Activated CD8-positive, alpha-beta memory T cell treated with anti-CD3 and anti-CD28 coated beads, Interleukin-2, amount 10 ng/mL, durations not matched to agents 7 days and 5 days (primary cell): ENCODE measurements around the gene FPGS. TPM values are rescaled to one million over a fixed set of nuclear protein-coding genes. Genes with fewer than 3 reads are reported as not detected.

Source experiments
- ATAC-seq: fragments of 150-1000 bp; cut with Tn5 transposase; one replicate; pipeline ENCODE4 v1.10.0; 2021; ENCODE audit warnings: moderate library complexity
- CTCF ChIA-PET: fragments of 350-600 bp; sonication (Branson Sonifier 250); formaldehyde crosslinking; loops from one replicate; lab custom pipeline; 2021; ENCODE audit warnings: antibody characterized with exemption; lab: Charles Lee
- DNase-seq: peaks from one replicate; pipeline ENCODE4 v3.0.0-alpha.2; 2020
- H3K27ac Mint-ChIP-seq: one replicate; pipeline ENCODE4 v1.8.0; 2021; ENCODE audit warnings: mild to moderate bottlenecking, mixed read lengths
- H3K27me3 Mint-ChIP-seq: one replicate; pipeline ENCODE4 v1.8.0; 2021; ENCODE audit warnings: mixed read lengths
- H3K36me3 Mint-ChIP-seq: one replicate; pipeline ENCODE4 v1.8.0; 2021; ENCODE audit warnings: mild to moderate bottlenecking, mixed read lengths
- H3K4me1 Mint-ChIP-seq: one replicate; pipeline ENCODE4 v1.8.0; 2021; ENCODE audit warnings: mixed read lengths
- H3K4me3 Mint-ChIP-seq: one replicate; pipeline ENCODE4 v1.8.0; 2021; ENCODE audit warnings: mild to moderate bottlenecking, moderate library complexity, mixed read lengths
- H3K9me3 Mint-ChIP-seq: one replicate; pipeline ENCODE4 v1.8.0; 2022; ENCODE audit warnings: low read depth, mixed read lengths
- microRNA-seq: library from miRNA; unstranded; fragments of <30 nt; microRNA quantifications from one replicate; pipeline ENCODE4 v1.2.0, GENCODE V29; 2022
- total RNA-seq, 2 experiments: library from RNA; stranded (reverse); gene quantifications; one replicate each; pipeline ENCODE4 v1.2.3, GENCODE V29; 2021

The FPGS gene
- total RNA-seq, 2 experiments from 2014 or later = 109 to 117 TPM

- CTCF ChIA-PET = interaction anchor here (0.6 to 5.4 kb wide), 5 partner anchors 9 to 69 kb away, joined by 4 to 42 read pairs (median 7); no protein-coding TSS in a partner anchor
- Mint-ChIP-seq H3K4me3 (no peak overlapping the region), H3K27me3 (no peaks in the 10 kb centered on the region), H3K27ac (no peak overlapping the region), H3K36me3 (peaks cover 2% of the 10 kb centered on the region), H3K9me3 (no peaks in the 10 kb centered on the region), H3K4me1 (peaks cover 30% of the 10 kb centered on the region)
- DNase-seq = no peak
- ATAC-seq = no peak
Observed at GRCh38 chr9:127856094-127856728, 53.5 kb downstream of the FPGS start.

- CTCF ChIA-PET = interaction anchor here (1.7 to 5.4 kb wide), 2 partner anchors 9 to 14 kb away, joined by 7 to 42 read pairs; no protein-coding TSS in a partner anchor
- no peaks in the 10 kb centered on the region for H3K9me3 Mint-ChIP-seq
- no peak for ATAC-seq
- H3K27me3 Mint-ChIP-seq = no peaks in the 10 kb centered on the region
- no peak for DNase-seq
- no peak overlapping the region for H3K27ac Mint-ChIP-seq
- peaks cover 2% of the 10 kb centered on the region for H3K36me3 Mint-ChIP-seq
- H3K4me3 Mint-ChIP-seq = no peak overlapping the region
- H3K4me1 Mint-ChIP-seq = peaks cover 33% of the 10 kb centered on the region
Observed at GRCh38 chr9:127856729-127857116, 54.0 kb downstream of the FPGS start.

GRCh38 chr9:127857278-127857677 is 54.6 kb downstream of the FPGS start:
- peaks cover 33% of the 10 kb centered on the region for H3K4me1 Mint-ChIP-seq
- DNase-seq (no peak), ATAC-seq (no peak)
- no peaks in the 10 kb centered on the region for H3K9me3 Mint-ChIP-seq
- H3K4me3 Mint-ChIP-seq = no peak overlapping the region
- H3K36me3 Mint-ChIP-seq = no peaks in the 10 kb centered on the region
- no peak overlapping the region for H3K27ac Mint-ChIP-seq
- CTCF ChIA-PET = interaction anchor here (5.4 kb wide), 1 partner anchor 13 kb away, joined by 42 read pairs; no protein-coding TSS in a partner anchor
- no peaks in the 10 kb centered on the region for H3K27me3 Mint-ChIP-seq

GRCh38 chr9:127858041-127858512 is 55.4 kb downstream of the FPGS start:
- no peak overlapping the region for H3K4me3 Mint-ChIP-seq
- H3K4me1 Mint-ChIP-seq = peaks cover 34% of the 10 kb centered on the region
- CTCF ChIA-PET = interaction anchor here (5.4 kb wide), 1 partner anchor 12 kb away, joined by 42 read pairs; no protein-coding TSS in a partner anchor
- peak overlapping the region; percentile 54 for H3K27ac Mint-ChIP-seq
- DNase-seq (no peak), ATAC-seq (no peak)
- H3K9me3 Mint-ChIP-seq = no peaks in the 10 kb centered on the region
- no peaks in the 10 kb centered on the region for H3K36me3 Mint-ChIP-seq
- H3K27me3 Mint-ChIP-seq = no peaks in the 10 kb centered on the region

GRCh38 chr9:127860260-127860659 is 57.6 kb downstream of the FPGS start:
- Mint-ChIP-seq H3K27ac (no peak overlapping the region), H3K36me3 (no peaks in the 10 kb centered on the region), H3K4me1 (peaks cover 38% of the 10 kb centered on the region), H3K9me3 (no peaks in the 10 kb centered on the region), H3K4me3 (no peak overlapping the region), H3K27me3 (no peaks in the 10 kb centered on the region)
- no peak for DNase-seq
- no peak for ATAC-seq
- CTCF ChIA-PET = interaction anchor here (1.5 kb wide), 1 partner anchor 55 kb away, joined by 3 read pairs; no protein-coding TSS in a partner anchor

GRCh38 chr9:127860779-127861178 is 58.1 kb downstream of the FPGS start:
- CTCF ChIA-PET = no interaction called here
- peak overlapping the region; percentile 65 for H3K27ac Mint-ChIP-seq
- no peak overlapping the region for H3K4me3 Mint-ChIP-seq
- peaks cover 1% of the 10 kb centered on the region for H3K36me3 Mint-ChIP-seq
- H3K27me3 Mint-ChIP-seq = no peaks in the 10 kb centered on the region
- H3K4me1 Mint-ChIP-seq = peaks cover 43% of the 10 kb centered on the region
- ATAC-seq (no peak), DNase-seq (no peak)
- H3K9me3 Mint-ChIP-seq = no peaks in the 10 kb centered on the region

- CTCF ChIA-PET = interaction anchor here (0.7 to 3.8 kb wide), 10 partner anchors 7 to 127 kb away, joined by 3 to 25 read pairs (median 4); partner anchors contain the start of genes CDK9 and TOR2A
- ATAC-seq (peak; percentile 82), DNase-seq (peak; percentile 86)
- Mint-ChIP-seq H3K4me3 (no peak overlapping the region), H3K9me3 (no peaks in the 10 kb centered on the region), H3K36me3 (peaks cover 2% of the 10 kb centered on the region), H3K27ac (peak overlapping the region; percentile 89), H3K27me3 (no peaks in the 10 kb centered on the region), H3K4me1 (peaks cover 43% of the 10 kb centered on the region)
Observed at GRCh38 chr9:127862075-127863011, 59.7 kb downstream of the FPGS start.

GRCh38 chr9:127863191-127863621 is 60.5 kb downstream of the FPGS start:
- peaks cover 2% of the 10 kb centered on the region for H3K36me3 Mint-ChIP-seq
- ATAC-seq = no peak
- no peaks in the 10 kb centered on the region for H3K27me3 Mint-ChIP-seq
- no peaks in the 10 kb centered on the region for H3K9me3 Mint-ChIP-seq
- H3K4me1 Mint-ChIP-seq = peaks cover 43% of the 10 kb centered on the region
- no peak for DNase-seq
- CTCF ChIA-PET = interaction anchor here (1.0 to 3.8 kb wide), 8 partner anchors 10 to 128 kb away, joined by 3 to 25 read pairs (median 4); partner anchors contain the start of genes CDK9 and TOR2A
- H3K4me3 Mint-ChIP-seq = no peak overlapping the region
- peak overlapping the region; percentile 89 for H3K27ac Mint-ChIP-seq

Small RNA genes within 50 kb of the gene (microRNA-seq; reads per million reads assigned to microRNA genes)
- gene MIR2861 = not detected
- not detected for gene MIR3960

Other genes starting within 250 kb of the FPGS start
- 10 to 100 TPM; 22.8 to 26.0 TPM for gene STXBP1, start 190.6 kb upstream of the FPGS start, total RNA-seq
- not detected for gene CFAP157, start 95.9 kb upstream of the FPGS start, total RNA-seq
- gene PTRH1, start 87.2 kb upstream of the FPGS start, total RNA-seq = 10 to 100 TPM; 12.5 to 14.4 TPM
- gene TTC16, start 86.8 kb upstream of the FPGS start, total RNA-seq = 1 to 10 TPM; 1.2 to 5.2 TPM
- gene TOR2A, start 67.6 kb upstream of the FPGS start, total RNA-seq = 10 to 100 TPM; 24.1 to 26.8 TPM
- gene SH2D3C, start 24.2 kb upstream of the FPGS start, total RNA-seq = 10 to 100 TPM; 75.2 to 87.8 TPM
- gene CDK9, start 16.8 kb upstream of the FPGS start, total RNA-seq = 100 to 1,000 TPM; 120 to 128 TPM
- gene ENG, start 51.8 kb downstream of the FPGS start, total RNA-seq = 10 to 100 TPM; 18.4 to 21.3 TPM
- 10 to 100 TPM; 33.6 to 34.3 TPM for gene AK1, start 74.8 kb downstream of the FPGS start, total RNA-seq
- gene ST6GALNAC6, start 96.7 kb downstream of the FPGS start, total RNA-seq = 10 to 100 TPM; 75.7 to 93.5 TPM
- 10 to 100 TPM; 64.7 to 71.4 TPM for gene ST6GALNAC4, start 114.2 kb downstream of the FPGS start, total RNA-seq
- gene PIP5KL1, start 127.9 kb downstream of the FPGS start, total RNA-seq = 1 to 10 TPM; 1.8 to 2.6 TPM
- 10 to 100 TPM; 51.4 to 53.5 TPM for gene DPM2, start 135.0 kb downstream of the FPGS start, total RNA-seq
- gene EEIG1, start 178.1 kb downstream of the FPGS start, total RNA-seq = 100 to 1,000 TPM in 1 of 2 experiments, 10 to 100 TPM in 1; 60.8 to 116 TPM